Left renal cortex interstitium (tissue), 4 donors: ENCODE measurements around the gene PLEKHM1. TPM values are rescaled to one million over a fixed set of nuclear protein-coding genes. Genes with fewer than 3 reads are reported as not detected.
"Not testable (repeated sequence)": the region's sequence is repeated elsewhere in the genome, so short reads cannot be mapped to it uniquely, and the experiment has no call there.

Source experiments
- DNase-seq, 4 donors: peaks; one replicate each; pipeline ENCODE4 v3.0.0-alpha.2; 2013; ENCODE audit warnings: low read depth in 4 of 4, low spot score in 2 of 4, missing footprints in 1 of 4
- polyA plus RNA-seq, 4 donors: library from polyadenylated mRNA; unstranded; fragments of 120-200 nt; gene quantifications; one replicate each; pipeline ENCODE4 v1.2.1, GENCODE V29; 2013; ENCODE audit not compliant: insufficient read length in 4 of 4

Gene PLEKHM1
- polyA plus RNA-seq: 10 to 100 TPM; 10.4 to 18.6 (median 15.0) TPM

GRCh38 chr17:45490615-45491433 is at the start of gene PLEKHM1:
Gene PLEKHM1, minus strand, starts transcription at chr17:45490721. Its CDS starts 8,237 bp downstream, at chr17:45482484.
- DNase-seq: peak in 2 of 4 donors; percentile 29 to 42

GRCh38 chr17:45538168-45538567 is 47.6 kb upstream of the PLEKHM1 start:
- not testable (repeated sequence) for DNase-seq

- DNase-seq: not testable (repeated sequence)
Measured at GRCh38 chr17:45506072-45506471, 15.6 kb upstream of the PLEKHM1 start.

GRCh38 chr17:45505183-45505582 is 14.7 kb upstream of the PLEKHM1 start:
- not testable (repeated sequence) for DNase-seq

- not testable (repeated sequence) for DNase-seq
Measured at GRCh38 chr17:45501092-45501707, 10.7 kb upstream of the PLEKHM1 start.

- DNase-seq: not testable (repeated sequence)
Measured at GRCh38 chr17:45500478-45500877, 10.0 kb upstream of the PLEKHM1 start.

GRCh38 chr17:45499208-45499607 is 8.7 kb upstream of the PLEKHM1 start:
- DNase-seq: not testable (repeated sequence)

GRCh38 chr17:45498377-45498776 is 7.9 kb upstream of the PLEKHM1 start:
- DNase-seq: not testable (repeated sequence)

GRCh38 chr17:45497449-45497848 is 6.9 kb upstream of the PLEKHM1 start:
- not testable (repeated sequence) for DNase-seq

GRCh38 chr17:45496507-45496906 is 6.0 kb upstream of the PLEKHM1 start:
- not testable (repeated sequence) for DNase-seq

- not testable (repeated sequence) for DNase-seq
Measured at GRCh38 chr17:45494556-45494955, 4.0 kb upstream of the PLEKHM1 start.

- DNase-seq: not testable (repeated sequence)
Measured at GRCh38 chr17:45492156-45492555, 1.6 kb upstream of the PLEKHM1 start.

- DNase-seq: not testable (repeated sequence)
Measured at GRCh38 chr17:45490198-45490597, 323 bp downstream of the PLEKHM1 start.

GRCh38 chr17:45487704-45488103 is 2.8 kb downstream of the PLEKHM1 start:
- DNase-seq: not testable (repeated sequence)

GRCh38 chr17:45483591-45484216 is 6.8 kb downstream of the PLEKHM1 start:
- DNase-seq: not testable (repeated sequence)

- DNase-seq: not testable (repeated sequence)
Measured at GRCh38 chr17:45483177-45483576, 7.3 kb downstream of the PLEKHM1 start.

GRCh38 chr17:45482317-45482716 is 8.2 kb downstream of the PLEKHM1 start:
- DNase-seq: not testable (repeated sequence)

- DNase-seq: not testable (repeated sequence)
Measured at GRCh38 chr17:45475436-45475835, 15.1 kb downstream of the PLEKHM1 start.

- not testable (repeated sequence) for DNase-seq
Measured at GRCh38 chr17:45472249-45472648, 18.3 kb downstream of the PLEKHM1 start.

GRCh38 chr17:45469204-45469563 is 21.3 kb downstream of the PLEKHM1 start:
- not testable (repeated sequence) for DNase-seq
